ENCODE results near the gene PACRG. TPM values are rescaled to one million over a fixed set of nuclear protein-coding genes. Genes with fewer than 3 reads are reported as not detected.

The PACRG gene
- total RNA-seq, 1 experiment from 2014 or later = 0.26 TPM

DNA sequence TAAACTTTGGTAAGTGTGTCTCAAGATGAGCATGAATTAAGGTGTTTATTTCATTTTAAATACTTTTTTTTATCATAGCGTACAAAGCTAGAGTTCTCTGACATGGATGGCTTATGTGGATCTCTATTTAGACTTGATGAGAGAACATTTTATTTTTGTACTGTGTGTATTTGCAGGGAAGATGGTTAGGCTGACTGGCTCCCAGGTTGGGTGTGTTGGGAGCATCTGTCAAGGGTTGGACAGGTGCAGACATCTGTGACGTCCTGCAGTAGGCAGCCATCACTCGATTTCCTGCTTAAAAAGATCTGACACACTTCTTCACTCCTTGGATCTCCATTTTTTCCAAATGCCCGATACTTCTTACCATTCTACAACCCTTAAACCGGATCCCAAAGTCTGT, 464.8 kb downstream of the PACRG start:
- no peak overlapping the region for H3K4ac ChIP-seq (ENCODE audit: low read depth, low read length)
- no peak overlapping the region for H4K5ac ChIP-seq (ENCODE audit: insufficient read length, low read depth, low read length)
- no peaks in the 10 kb centered on the region for H3K4me1 ChIP-seq (ENCODE audit: insufficient read depth, low read length)
- no peaks in the 10 kb centered on the region for H3K9me3 ChIP-seq (ENCODE audit: control insufficient read depth, low read depth, low read length)
- H3K27ac Mint-ChIP-seq = no peak overlapping the region
- no peak overlapping the region for H3K4me2 ChIP-seq (ENCODE audit: insufficient read depth, insufficient read length, low read length)
- no peaks in the 10 kb centered on the region for H3K36me3 Mint-ChIP-seq (ENCODE audit: insufficient read depth in 1 of 3, low read depth in 3 of 3)
- H3K79me2 ChIP-seq (ENCODE audit: insufficient read depth, low read length) = no peaks in the 10 kb centered on the region
- no peak overlapping the region for H2BK5ac ChIP-seq (ENCODE audit: insufficient read length, low read length)
- no peak overlapping the region for H3T11ph ChIP-seq (ENCODE audit: low read length)
- no peaks in the 10 kb centered on the region for H3K27me3 ChIP-seq (ENCODE audit: insufficient read depth, low read length)
- no peaks in the 10 kb centered on the region; a peak in 1 of 5 replicates for H3K9me3 Mint-ChIP-seq
- peaks cover 4% of the 10 kb centered on the region in 2 experiments for H3K4me1 Mint-ChIP-seq
- no peak overlapping the region for H2BK20ac ChIP-seq (ENCODE audit: low read depth, low read length, poor library complexity, severe bottlenecking)
- no peak overlapping the region for H3K4me3 Mint-ChIP-seq
- no peak overlapping the region for H2AK5ac ChIP-seq (ENCODE audit: insufficient read length, low read length)
- H2BK120ac ChIP-seq (ENCODE audit: low read depth, low read length, poor library complexity, severe bottlenecking) = no peak overlapping the region
- no peak for DNase-seq
- whole genome bisulfite sequencing (ENCODE audit: extremely low coverage, insufficient read length, low lambda C conversion rate) = no CpG with 5 or more reads among the region's 5 CpGs
- TF ChIP-seq, protein P1, sequence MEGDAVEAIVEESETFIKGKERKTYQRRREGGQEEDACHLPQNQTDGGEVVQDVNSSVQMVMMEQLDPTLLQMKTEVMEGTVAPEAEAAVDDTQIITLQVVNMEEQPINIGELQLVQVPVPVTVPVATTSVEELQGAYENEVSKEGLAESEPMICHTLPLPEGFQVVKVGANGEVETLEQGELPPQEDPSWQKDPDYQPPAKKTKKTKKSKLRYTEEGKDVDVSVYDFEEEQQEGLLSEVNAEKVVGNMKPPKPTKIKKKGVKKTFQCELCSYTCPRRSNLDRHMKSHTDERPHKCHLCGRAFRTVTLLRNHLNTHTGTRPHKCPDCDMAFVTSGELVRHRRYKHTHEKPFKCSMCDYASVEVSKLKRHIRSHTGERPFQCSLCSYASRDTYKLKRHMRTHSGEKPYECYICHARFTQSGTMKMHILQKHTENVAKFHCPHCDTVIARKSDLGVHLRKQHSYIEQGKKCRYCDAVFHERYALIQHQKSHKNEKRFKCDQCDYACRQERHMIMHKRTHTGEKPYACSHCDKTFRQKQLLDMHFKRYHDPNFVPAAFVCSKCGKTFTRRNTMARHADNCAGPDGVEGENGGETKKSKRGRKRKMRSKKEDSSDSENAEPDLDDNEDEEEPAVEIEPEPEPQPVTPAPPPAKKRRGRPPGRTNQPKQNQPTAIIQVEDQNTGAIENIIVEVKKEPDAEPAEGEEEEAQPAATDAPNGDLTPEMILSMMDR (conservative IDR thresholded peaks at IDR 0.05) = no peak
- H3K79me1 ChIP-seq (ENCODE audit: insufficient read depth, low read depth, low read length, poor library complexity, severe bottlenecking) = no peaks in the 10 kb centered on the region
- no peaks in the 10 kb centered on the region for H3K23me2 ChIP-seq (ENCODE audit: insufficient read length, low read depth, low read length, poor library complexity, severe bottlenecking)
- H3K14ac ChIP-seq (ENCODE audit: insufficient read depth, low read length) = no peak overlapping the region
- H2AFZ ChIP-seq (ENCODE audit: low read length) = no peak overlapping the region
- H3K9ac ChIP-seq (ENCODE audit: extremely low read depth, insufficient read length, low read length) = no peak overlapping the region
- no peak overlapping the region for H3K27ac ChIP-seq (ENCODE audit: insufficient read length, low read depth, low read length)
- no peak overlapping the region for H2BK15ac ChIP-seq (ENCODE audit: low read depth, low read length)
- no peak overlapping the region for H3K18ac ChIP-seq (ENCODE audit: insufficient read length, low read depth, low read length)
- peaks cover 2% of the 10 kb centered on the region for H3K27me3 Mint-ChIP-seq (ENCODE audit: low read depth)
- no peak overlapping the region for H4K8ac ChIP-seq (replicated peaks; ENCODE audit: insufficient read length, low read depth, low read length)
- no peak overlapping the region for H3K56ac ChIP-seq (ENCODE audit: insufficient read length, low read depth, low read length)
- no peak overlapping the region for H2BK12ac ChIP-seq (ENCODE audit: insufficient read length, low read depth, low read length)
- no peak overlapping the region for H4K91ac ChIP-seq (ENCODE audit: insufficient read length, low read depth, low read length)
- H3K23ac ChIP-seq (ENCODE audit: insufficient read length, low read depth, low read length) = no peak overlapping the region
- H4K20me1 ChIP-seq (ENCODE audit: control insufficient read depth, insufficient read depth, insufficient read length) = no peaks in the 10 kb centered on the region
